Sciatic nerve (tissue), 2 donors: Measurements from ENCODE around the gene AGTPBP1. TPM values are rescaled to one million over a fixed set of nuclear protein-coding genes. Genes with fewer than 3 reads are reported as not detected.
A peak's percentile ranks its signal among the peaks of the same experiment; 100 is the strongest.

Source experiments
- ATAC-seq: fragments of 200-7000 bp; cut with Tn5 transposase; one replicate; pipeline ENCODE4 v1.9.1; 2020; ENCODE audit warnings: mild to moderate bottlenecking, moderate library complexity
- DNase-seq: peaks from one replicate; pipeline ENCODE4 v3.0.0-alpha.2; 2020; ENCODE audit warnings: low spot score
- intact Hi-C: fragments of 100-400 bp; cut with DNase I; formaldehyde crosslinking; loops from one replicate; pipeline ENCODE4 v1.14.2; 2022
- total RNA-seq: library from RNA; stranded (reverse); fragmentation: NEBNext Ultra II Directional; extraction: Animal tissue kit (Norgen Biotek cat#: 25700); gene quantifications from one replicate; pipeline ENCODE4 v1.2.1, GENCODE V29; 2021
- donor health status: DM: no; HTN: no; CAD: no.
- donor health status: DM: no; HTN: no; CAD: no.

Gene AGTPBP1
- total RNA-seq, 1 donor from 2014 or later, result 31.6 TPM

GRCh38 chr9:85569988-85570387, 171.8 kb downstream of the AGTPBP1 start:
- intact Hi-C loops, result no loop called here

GRCh38 chr9:85559526-85559925, 182.2 kb downstream of the AGTPBP1 start:
- no peak for ATAC-seq
- intact Hi-C loops, result no loop called here
- no peak for DNase-seq

More at GRCh38 chr9:85569988-85570387, 171.8 kb downstream of the AGTPBP1 start:
- DNase-seq (no peak), ATAC-seq (no peak)

GRCh38 chr9:85554349-85554748, 187.4 kb downstream of the AGTPBP1 start:
- intact Hi-C loops, result no loop called here
- ATAC-seq (no peak), DNase-seq (no peak)

GRCh38 chr9:85553475-85553874, 188.3 kb downstream of the AGTPBP1 start:
- DNase-seq, result no peak
- intact Hi-C loops, result no loop called here
- no peak for ATAC-seq

- no peak for DNase-seq
- no peak for ATAC-seq
- intact Hi-C loops, result no loop called here
Measured at GRCh38 chr9:85547599-85547998, 194.2 kb downstream of the AGTPBP1 start.

GRCh38 chr9:85543196-85543595, 198.6 kb downstream of the AGTPBP1 start:
- no peak for DNase-seq
- ATAC-seq, result no peak
- intact Hi-C loops, result no loop called here

- intact Hi-C loops, result no loop called here
- ATAC-seq, result no peak
- no peak for DNase-seq
Measured at GRCh38 chr9:85541876-85542275, 199.9 kb downstream of the AGTPBP1 start.

GRCh38 chr9:85536514-85536913, 205.2 kb downstream of the AGTPBP1 start:
- no peak for ATAC-seq
- intact Hi-C loops, result no loop called here
- DNase-seq, result no peak

- DNase-seq, result no peak
- intact Hi-C loops, result no loop called here
Measured at GRCh38 chr9:85536076-85536475, 205.7 kb downstream of the AGTPBP1 start.

GRCh38 chr9:85534340-85534739, 207.4 kb downstream of the AGTPBP1 start:
- DNase-seq (no peak), ATAC-seq (no peak)

More at GRCh38 chr9:85536076-85536475, 205.7 kb downstream of the AGTPBP1 start:
- ATAC-seq, result no peak

GRCh38 chr9:85533538-85533937, 208.2 kb downstream of the AGTPBP1 start:
- DNase-seq, result no peak
- intact Hi-C loops, result no loop called here
- ATAC-seq, result no peak

More at GRCh38 chr9:85534340-85534739, 207.4 kb downstream of the AGTPBP1 start:
- intact Hi-C loops, result no loop called here

- no peak for ATAC-seq
- no peak for DNase-seq
- intact Hi-C loops, result no loop called here
Measured at GRCh38 chr9:85530721-85531120, 211.0 kb downstream of the AGTPBP1 start.

GRCh38 chr9:85528607-85529006, 213.1 kb downstream of the AGTPBP1 start:
- ATAC-seq (no peak), DNase-seq (no peak)
- intact Hi-C loops, result no loop called here

GRCh38 chr9:85528142-85528541, 213.6 kb downstream of the AGTPBP1 start:
- ATAC-seq (no peak), DNase-seq (no peak)
- intact Hi-C loops, result no loop called here

GRCh38 chr9:85527331-85528020, 214.3 kb downstream of the AGTPBP1 start:
- ATAC-seq (no peak), DNase-seq (no peak)
- intact Hi-C loops, result no loop called here

- ATAC-seq, result no peak
Measured at GRCh38 chr9:85524531-85524930, 217.2 kb downstream of the AGTPBP1 start.

GRCh38 chr9:85523202-85523601, 218.6 kb downstream of the AGTPBP1 start:
- intact Hi-C loops, result no loop called here
- ATAC-seq, result no peak

More at GRCh38 chr9:85524531-85524930, 217.2 kb downstream of the AGTPBP1 start:
- no peak for DNase-seq
- intact Hi-C loops, result no loop called here

GRCh38 chr9:85522459-85523092, 219.2 kb downstream of the AGTPBP1 start:
- ATAC-seq, result peak; percentile 80
- peak; percentile 64 for DNase-seq
- intact Hi-C loops, result no loop called here

More at GRCh38 chr9:85523202-85523601, 218.6 kb downstream of the AGTPBP1 start:
- DNase-seq, result no peak

- ATAC-seq, result no peak
- DNase-seq, result no peak
- intact Hi-C loops, result no loop called here
Measured at GRCh38 chr9:85521371-85522197, 220.2 kb downstream of the AGTPBP1 start.
